Caco-2 (cell line): ENCODE results near the gene RBPJ. TPM values are rescaled to one million over a fixed set of nuclear protein-coding genes. Genes with fewer than 3 reads are reported as not detected.
"Not testable (repeated sequence)": the region's sequence is repeated elsewhere in the genome, so short reads cannot be mapped to it uniquely, and the experiment has no call there.

ENCODE experiments used
- BruUV-seq: library from RNA; stranded (reverse); fragments of 400-500 nt; replicated peaks from 2 replicates; lab custom pipeline; 2021; lab: Mats Ljungman, UMichigan
- CTCF ChIA-PET: fragments of 300-600 bp; sonication (Branson Sonifier 250); formaldehyde crosslinking; loops from one replicate; lab custom pipeline; 2022; ENCODE audit warnings: antibody characterized with exemption; lab: Charles Lee
- POLR2A ChIA-PET: fragments of 300-600 bp; sonication (Branson Sonifier 250); formaldehyde crosslinking; loops from one replicate; lab custom pipeline; 2022; ENCODE audit warnings: antibody characterized with exemption; lab: Charles Lee
- DNase-seq, 2 experiments: peaks; one replicate each; pipeline versions ENCODE4 v3.0.0 to v3.0.0-alpha.2; 2020 to 2022
- H3K27me3 ChIP-seq: replicated peaks from 2 replicates; pipeline ENCODE4 v1.6.0; 2011; ENCODE audit warnings: low read length; ENCODE audit not compliant: control insufficient read depth, insufficient read depth
- H3K36me3 ChIP-seq: 2 replicates; pipeline ENCODE4 v1.5.1; 2011; ENCODE audit warnings: low read length; ENCODE audit not compliant: control insufficient read depth, insufficient read depth
- H3K4me1 ChIP-seq: fragments of 250-450 bp; sonication (Bioruptor Pico); 2 replicates; pipeline ENCODE4 v1.5.1; 2020; ENCODE audit warnings: mild to moderate bottlenecking
- H3K4me3 ChIP-seq: 2 replicates; pipeline ENCODE4 v1.5.1; 2011; ENCODE audit warnings: low read depth, mild to moderate bottlenecking, control low read depth, low read length
- H3K9me3 ChIP-seq: fragments of 250-450 bp; sonication (Bioruptor Pico); 2 replicates; pipeline ENCODE4 v1.5.1; 2020; ENCODE audit warnings: mild to moderate bottlenecking, moderate library complexity
- H3K27ac Mint-ChIP-seq: one replicate; pipeline ENCODE4 v1.8.0; 2022; ENCODE audit warnings: mixed read lengths; ENCODE audit not compliant: unreplicated experiment
- H3K27me3 Mint-ChIP-seq: one replicate; pipeline ENCODE4 v1.8.0; 2022; ENCODE audit warnings: mixed read lengths; ENCODE audit not compliant: insufficient read depth, unreplicated experiment
- H3K36me3 Mint-ChIP-seq: one replicate; pipeline ENCODE4 v1.8.0; 2022; ENCODE audit warnings: mild to moderate bottlenecking, mixed read lengths; ENCODE audit not compliant: insufficient read depth, unreplicated experiment
- H3K4me1 Mint-ChIP-seq: one replicate; pipeline ENCODE4 v1.8.0; 2022; ENCODE audit warnings: low read depth, mixed read lengths; ENCODE audit not compliant: unreplicated experiment
- H3K4me3 Mint-ChIP-seq: one replicate; pipeline ENCODE4 v1.8.0; 2022; ENCODE audit warnings: mild to moderate bottlenecking, moderate library complexity, mixed read lengths; ENCODE audit not compliant: unreplicated experiment
- H3K9me3 Mint-ChIP-seq: one replicate; pipeline ENCODE4 v1.8.0; 2022; ENCODE audit warnings: mixed read lengths; ENCODE audit not compliant: unreplicated experiment
- CTCF ChIP-seq, 2 experiments: fragments of 200-600 bp in 1 of 2; IDR thresholded peaks; 1 replicate in 1 of 2; 2 replicates in 1 of 2; pipeline versions ENCODE4 v1.5.1 to v1.8.0; 2011 to 2022; ENCODE audit warnings: antibody characterized with exemption in 1 of 2, control low read depth in 1 of 2, inconsistent platforms in 1 of 2, low read depth in 1 of 2, low read length in 1 of 2, mild to moderate bottlenecking in 1 of 2, moderate library complexity in 1 of 2; ENCODE audit not compliant: insufficient read depth in 1 of 2, severe bottlenecking in 1 of 2, unreplicated experiment in 1 of 2
- intact Hi-C: fragments of 100-400 bp; cut with micrococcal nuclease; formaldehyde crosslinking; loops from one replicate; pipeline ENCODE4 v1.10.0; 2022; ENCODE audit not compliant: unreplicated experiment
- total RNA-seq: library from RNA; stranded (reverse); gene quantifications from 2 replicates; pipeline ENCODE4 v1.2.3, GENCODE V29; 2022

RBPJ gene
- total RNA-seq, 1 experiment from 2014 or later: 38.8 TPM

- Mint-ChIP-seq H3K4me1 (no peaks in the 10 kb centered on the region), H3K36me3 (peaks cover 10% of the 10 kb centered on the region), H3K27ac (no peak overlapping the region), H3K4me3 (no peak overlapping the region), H3K27me3 (no peaks in the 10 kb centered on the region), H3K9me3 (no peaks in the 10 kb centered on the region)
- no peak for DNase-seq
- ChIA-PET POLR2A (no interaction called here), CTCF (no interaction called here)
- no peak overlapping the region for H3K4me3 ChIP-seq
- intact Hi-C loops: no loop called here
- H3K36me3 ChIP-seq: no peaks in the 10 kb centered on the region
- no peak for TF ChIP-seq CTCF (IDR thresholded peaks at IDR 0.05; ENCODE audit: insufficient read depth in 1 of 2, low read depth in 1 of 2, low read length in 1 of 2, severe bottlenecking in 1 of 2, unreplicated experiment in 1 of 2)
- BruUV-seq: no TSS peak
- no peaks in the 10 kb centered on the region for H3K27me3 ChIP-seq
- H3K9me3 ChIP-seq: no peaks in the 10 kb centered on the region
- H3K4me1 ChIP-seq: no peaks in the 10 kb centered on the region
Observed at GRCh38 chr4:26388671-26389070, 67.9 kb downstream of the RBPJ start.

DNA sequence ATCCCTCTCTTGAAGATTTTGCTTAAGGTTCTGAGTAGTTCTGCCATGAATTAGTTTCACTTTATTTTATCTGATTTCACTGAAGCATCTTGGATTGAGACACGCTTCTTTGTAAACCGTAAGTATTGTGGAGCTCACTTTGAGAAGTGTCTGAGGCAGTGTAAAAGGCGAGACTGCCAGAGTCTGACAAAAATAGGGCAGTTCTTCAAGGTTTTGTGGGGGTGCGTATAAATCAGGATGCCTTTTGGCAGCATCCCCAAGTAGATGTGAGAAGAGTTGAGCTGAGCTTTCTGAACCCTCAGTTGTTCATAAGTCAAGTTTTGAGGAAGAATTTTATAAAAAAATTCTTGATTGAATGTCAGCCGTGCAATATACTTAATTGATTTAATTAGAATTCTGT, 76.3 kb downstream of the RBPJ start:
- intact Hi-C loops: no loop called here
- H3K4me1 ChIP-seq: no peaks in the 10 kb centered on the region
- no peaks in the 10 kb centered on the region for H3K9me3 Mint-ChIP-seq
- no peaks in the 10 kb centered on the region for H3K9me3 ChIP-seq
- H3K27me3 ChIP-seq: no peaks in the 10 kb centered on the region
- CTCF ChIA-PET: no interaction called here
- no peak for TF ChIP-seq CTCF (IDR thresholded peaks at IDR 0.05; ENCODE audit: insufficient read depth in 1 of 2, low read depth in 1 of 2, low read length in 1 of 2, severe bottlenecking in 1 of 2, unreplicated experiment in 1 of 2)
- no peak for DNase-seq
- H3K4me3 ChIP-seq: no peak overlapping the region
- no TSS peak for BruUV-seq
- peaks cover 5% of the 10 kb centered on the region for H3K36me3 Mint-ChIP-seq
- no peaks in the 10 kb centered on the region for H3K27me3 Mint-ChIP-seq
- H3K27ac Mint-ChIP-seq: no peak overlapping the region
- POLR2A ChIA-PET: no interaction called here
- no peaks in the 10 kb centered on the region for H3K36me3 ChIP-seq
- H3K4me3 Mint-ChIP-seq: no peak overlapping the region
- no peaks in the 10 kb centered on the region for H3K4me1 Mint-ChIP-seq

- no peaks in the 10 kb centered on the region for H3K4me1 ChIP-seq
- POLR2A ChIA-PET: no interaction called here
- BruUV-seq: no TSS peak
- CTCF ChIA-PET: interaction anchor here (1.1 kb wide), 1 partner anchor 75 kb away, joined by 3 read pairs; no protein-coding TSS in a partner anchor
- intact Hi-C loops: no loop called here
- no peak for TF ChIP-seq CTCF (IDR thresholded peaks at IDR 0.05; ENCODE audit: insufficient read depth in 1 of 2, low read depth in 1 of 2, low read length in 1 of 2, severe bottlenecking in 1 of 2, unreplicated experiment in 1 of 2)
- H3K27me3 ChIP-seq: no peaks in the 10 kb centered on the region
- no peaks in the 10 kb centered on the region for H3K9me3 Mint-ChIP-seq
- H3K4me3 ChIP-seq: no peak overlapping the region
- no peak overlapping the region for H3K27ac Mint-ChIP-seq
- H3K9me3 ChIP-seq: 0 out of 2 replicates have a peak, but pooled peaks cover under 1% of the 10 kb centered on the region
- no peaks in the 10 kb centered on the region for H3K27me3 Mint-ChIP-seq
- peaks cover 12% of the 10 kb centered on the region for H3K4me1 Mint-ChIP-seq
- no peaks in the 10 kb centered on the region for H3K36me3 ChIP-seq
- H3K4me3 Mint-ChIP-seq: no peak overlapping the region
- peaks cover 10% of the 10 kb centered on the region for H3K36me3 Mint-ChIP-seq
- DNase-seq: no peak
Observed at GRCh38 chr4:26400132-26400531, 79.3 kb downstream of the RBPJ start.

GRCh38 chr4:26402017-26402416, 81.2 kb downstream of the RBPJ start:
- CTCF ChIA-PET: interaction anchor here (1.4 kb wide), 1 partner anchor 72 kb away, joined by 3 read pairs; no protein-coding TSS in a partner anchor
- intact Hi-C loops: not testable (repeated sequence)

More at GRCh38 chr4:26402017-26402416, 81.2 kb downstream of the RBPJ start:
- H3K27me3 Mint-ChIP-seq, POLR2A ChIA-PET, H3K36me3 ChIP-seq, H3K4me1 ChIP-seq, H3K27me3 ChIP-seq, H3K4me3 ChIP-seq, H3K27ac Mint-ChIP-seq, BruUV-seq, DNase-seq, H3K4me3 Mint-ChIP-seq: not testable (repeated sequence)
- Mint-ChIP-seq H3K9me3 (peaks cover 12% of the 10 kb centered on the region), H3K4me1 (peaks cover 12% of the 10 kb centered on the region), H3K36me3 (peaks cover 13% of the 10 kb centered on the region)
- H3K9me3 ChIP-seq: 0 out of 2 replicates have a peak, but pooled peaks cover 10% of the 10 kb centered on the region
